Activated CD8-positive, alpha-beta memory T cell treated with anti-CD3 and anti-CD28 coated beads for 36 hours (primary cell): ENCODE results near the gene CEP112. TPM values are rescaled to one million over a fixed set of nuclear protein-coding genes. Genes with fewer than 3 reads are reported as not detected.
"Not testable (repeated sequence)": the region's sequence is repeated elsewhere in the genome, so short reads cannot be mapped to it uniquely, and the experiment has no call there.

Source experiments
- CTCF ChIA-PET: fragments of 350-600 bp; sonication (Branson Sonifier 250); formaldehyde crosslinking; loops from one replicate; lab custom pipeline; 2021; ENCODE audit warnings: antibody characterized with exemption; lab: Charles Lee
- POLR2A ChIA-PET: fragments of 350-600 bp; sonication (Branson Sonifier 250); formaldehyde crosslinking; loops from one replicate; lab custom pipeline; 2021; ENCODE audit warnings: antibody characterized with exemption; lab: Charles Lee
- total RNA-seq, 2 experiments: library from RNA; stranded (reverse); gene quantifications; one replicate each; pipeline ENCODE4 v1.2.3, GENCODE V29; 2021

CEP112 gene
- total RNA-seq, 2 experiments from 2014 or later = 1.8 to 2.8 TPM

- ChIA-PET POLR2A (no interaction called here), CTCF (no interaction called here)
Observed at GRCh38 chr17:65817951-65818350, 374.0 kb downstream of the CEP112 start.

GRCh38 chr17:65814418-65814817 is 377.5 kb downstream of the CEP112 start:
- ChIA-PET CTCF (no interaction called here), POLR2A (no interaction called here)

DNA sequence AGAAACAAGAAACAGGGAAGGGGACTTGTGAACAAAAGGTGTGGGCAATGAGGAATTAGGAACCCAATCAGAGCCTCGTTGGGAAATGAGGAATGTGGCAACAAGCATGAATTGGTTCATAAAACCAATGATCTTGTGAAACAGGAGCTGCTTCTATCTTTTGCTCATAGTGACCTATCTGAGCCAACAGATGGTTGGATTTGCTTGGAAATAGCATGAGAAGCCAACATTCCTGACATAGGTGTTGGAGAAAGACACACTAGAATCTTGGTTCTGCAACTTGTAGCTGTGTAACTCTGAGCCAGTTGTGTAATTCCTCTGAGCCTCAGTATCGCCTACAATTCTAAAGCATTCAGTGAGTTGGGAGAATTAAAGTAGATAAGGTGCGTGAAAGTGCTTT is 378.6 kb downstream of the CEP112 start:
- ChIA-PET CTCF (interaction anchor here (1.0 kb wide), 1 partner anchor 8 kb away, joined by 3 read pairs; no protein-coding TSS in a partner anchor), POLR2A (no interaction called here)

DNA sequence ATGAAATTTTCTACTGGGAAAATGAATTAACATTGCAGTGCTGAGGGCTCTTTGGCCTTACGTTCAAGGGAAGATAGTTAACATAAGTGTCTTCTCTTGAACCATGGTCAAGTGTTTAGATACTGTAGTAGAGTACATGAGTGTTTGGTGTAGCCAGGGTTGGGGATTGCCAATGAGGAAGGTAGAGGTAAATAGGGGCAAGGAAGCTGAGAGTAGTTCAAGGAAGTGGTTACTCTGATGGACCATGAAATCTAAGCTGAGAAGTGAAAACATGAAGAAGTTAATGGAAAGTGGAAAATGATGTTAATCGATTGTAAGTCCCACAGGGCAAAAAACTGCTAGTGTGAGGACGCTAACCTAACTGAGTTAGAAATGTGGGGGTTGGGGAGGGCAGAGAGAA is 380.9 kb downstream of the CEP112 start:
- ChIA-PET CTCF (no interaction called here), POLR2A (no interaction called here)

GRCh38 chr17:65809366-65809765 is 382.6 kb downstream of the CEP112 start:
- ChIA-PET CTCF (no interaction called here), POLR2A (no interaction called here)

- POLR2A ChIA-PET, CTCF ChIA-PET: not testable (repeated sequence)
Observed at GRCh38 chr17:65808566-65808965, 383.4 kb downstream of the CEP112 start.

- ChIA-PET POLR2A (no interaction called here), CTCF (no interaction called here)
Observed at GRCh38 chr17:65807361-65807760, 384.6 kb downstream of the CEP112 start.

GRCh38 chr17:65801513-65801912 is 390.4 kb downstream of the CEP112 start:
- CTCF ChIA-PET = no interaction called here
- POLR2A ChIA-PET = no interaction called here

GRCh38 chr17:65800655-65801054 is 391.3 kb downstream of the CEP112 start:
- ChIA-PET POLR2A (no interaction called here), CTCF (no interaction called here)

- ChIA-PET CTCF (no interaction called here), POLR2A (no interaction called here)
Observed at GRCh38 chr17:65799869-65800268, 392.1 kb downstream of the CEP112 start.

- CTCF ChIA-PET = no interaction called here
- POLR2A ChIA-PET = no interaction called here
Observed at GRCh38 chr17:65799454-65799853, 392.5 kb downstream of the CEP112 start.

GRCh38 chr17:65797809-65798208 is 394.1 kb downstream of the CEP112 start:
- ChIA-PET CTCF (interaction anchor here (2.2 kb wide), 1 partner anchor 566 kb away, joined by 5 read pairs; no protein-coding TSS in a partner anchor), POLR2A (no interaction called here)

DNA sequence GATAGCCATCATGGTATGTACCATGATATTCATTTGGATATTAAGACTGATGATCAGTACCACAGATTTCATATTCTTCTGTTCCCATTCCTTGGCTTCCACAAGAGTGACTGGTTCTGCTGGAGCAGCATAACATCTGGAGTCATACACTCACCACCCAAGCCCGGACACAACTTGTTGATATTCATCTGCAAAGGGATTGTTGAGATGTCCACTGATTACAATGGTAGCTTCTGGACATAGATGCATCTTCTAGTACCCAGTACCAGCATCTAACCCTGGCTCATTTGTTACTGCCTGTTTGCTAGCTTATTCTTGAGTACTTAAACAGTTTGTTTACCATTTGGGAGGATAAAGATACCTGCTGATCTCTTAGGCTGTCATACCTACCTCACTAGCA is 394.8 kb downstream of the CEP112 start:
- ChIA-PET CTCF (interaction anchor here (0.8 to 2.2 kb wide), 2 partner anchors 502 to 565 kb away, joined by 3 to 5 read pairs; no protein-coding TSS in a partner anchor), POLR2A (no interaction called here)

DNA sequence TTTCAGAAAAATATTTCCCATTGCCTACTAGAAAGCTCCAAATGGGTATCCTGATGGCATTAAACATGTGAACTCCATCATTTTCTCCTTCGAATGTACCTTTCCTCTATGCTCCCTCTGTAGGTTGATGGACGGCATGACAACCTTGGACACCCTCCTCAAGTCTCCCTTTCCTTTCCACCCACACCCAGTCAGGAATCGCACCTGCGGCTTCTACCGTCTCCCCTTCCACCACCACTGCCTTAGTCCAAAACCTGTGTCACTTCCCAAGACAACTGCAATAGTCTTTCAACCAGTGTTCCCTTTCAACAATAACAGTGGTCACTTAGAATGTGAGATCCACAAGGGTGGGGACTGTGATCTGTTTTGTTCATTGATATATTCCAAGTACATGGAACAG is 397.4 kb downstream of the CEP112 start:
- ChIA-PET CTCF (interaction anchor here (0.6 kb wide), 1 partner anchor 158 kb away, joined by 4 read pairs; no protein-coding TSS in a partner anchor), POLR2A (no interaction called here)

- CTCF ChIA-PET = no interaction called here
Observed at GRCh38 chr17:65790241-65790640, 401.7 kb downstream of the CEP112 start.

GRCh38 chr17:65787503-65787902 is 404.4 kb downstream of the CEP112 start:
- POLR2A ChIA-PET = no interaction called here
- CTCF ChIA-PET = no interaction called here

More at GRCh38 chr17:65790241-65790640, 401.7 kb downstream of the CEP112 start:
- POLR2A ChIA-PET = no interaction called here

- ChIA-PET CTCF (no interaction called here), POLR2A (no interaction called here)
Observed at GRCh38 chr17:65786479-65786878, 405.5 kb downstream of the CEP112 start.

DNA sequence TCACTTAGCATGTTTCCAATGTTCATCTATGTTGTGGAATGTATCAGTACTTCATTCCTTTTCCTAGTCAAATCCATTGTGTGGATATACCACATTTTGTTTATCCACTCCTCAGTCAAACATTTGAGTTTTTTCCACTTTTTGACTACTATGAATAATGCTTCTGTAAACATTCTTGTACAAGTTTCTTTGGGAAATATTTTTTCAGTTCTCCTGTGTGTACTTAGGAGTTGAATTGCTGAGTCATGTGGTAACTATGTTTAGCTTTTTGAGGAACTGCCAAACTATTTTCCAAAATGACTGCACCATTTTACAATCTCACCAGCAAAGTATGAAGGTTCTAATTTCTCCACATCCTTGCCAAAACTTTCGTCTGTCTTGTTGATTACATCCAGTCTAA is 406.8 kb downstream of the CEP112 start:
- POLR2A ChIA-PET = no interaction called here
- CTCF ChIA-PET = no interaction called here

DNA sequence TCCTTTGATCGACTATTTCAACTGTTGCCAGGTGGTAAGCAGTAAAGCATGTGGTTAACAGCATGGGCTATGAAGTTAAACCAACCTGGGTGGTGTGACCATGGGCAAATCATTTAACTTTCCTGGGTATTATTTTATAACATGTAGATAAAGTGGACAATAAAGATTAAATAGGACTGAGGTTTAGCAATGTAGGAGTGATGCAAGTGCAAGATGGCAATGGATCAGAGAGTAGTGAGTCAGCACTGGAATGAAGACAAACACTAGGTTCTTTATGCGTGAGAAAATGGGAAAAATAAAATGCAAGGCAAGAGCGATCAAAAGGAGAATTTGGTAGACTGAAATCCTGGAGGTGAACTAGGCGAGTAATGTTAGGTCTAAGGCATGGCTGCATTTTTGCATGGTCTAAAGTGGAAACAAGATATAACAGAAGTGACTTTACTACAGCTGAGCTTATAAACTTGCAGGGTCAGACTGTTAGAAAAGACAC is 408.0 kb downstream of the CEP112 start:
- POLR2A ChIA-PET = no interaction called here
- CTCF ChIA-PET = no interaction called here

GRCh38 chr17:65782104-65782706 is 409.7 kb downstream of the CEP112 start:
- POLR2A ChIA-PET, CTCF ChIA-PET: not testable (repeated sequence)

DNA sequence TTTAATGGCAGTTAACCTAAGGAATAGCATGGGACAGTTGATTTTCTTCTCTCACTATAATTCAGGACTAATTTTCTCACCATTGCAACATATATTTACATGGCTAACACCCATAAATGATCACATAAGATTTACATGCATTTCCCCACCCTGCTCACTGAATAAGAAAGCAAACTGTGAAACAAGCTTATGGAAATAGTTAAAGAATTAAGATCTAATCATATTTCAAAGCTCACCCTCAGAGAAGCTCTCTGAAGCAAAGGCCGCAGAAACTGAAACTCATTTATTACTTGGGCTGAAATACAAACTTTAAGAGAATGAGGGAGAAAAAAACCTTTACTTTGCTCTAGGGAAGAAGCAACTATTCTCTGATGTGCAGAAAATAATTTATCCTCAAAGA is 411.8 kb downstream of the CEP112 start:
- CTCF ChIA-PET = no interaction called here
- POLR2A ChIA-PET = no interaction called here
